MM.1S (cell line): Measurements from ENCODE around the gene RASSF4.

Experiments used
- DNase-seq: peaks from one replicate; pipeline ENCODE4 v3.0.0-alpha.2; 2015
- H2AFZ ChIP-seq: fragments of 300-600 bp; sonication (generic); 2 replicates; pipeline ENCODE4 v1.6.0; 2016; ENCODE audit warnings: antibody characterized with exemption, low read length
- H3F3A ChIP-seq: fragments of 300-600 bp; sonication (generic); 2 replicates; pipeline ENCODE4 v1.6.1; 2016; ENCODE audit warnings: mild to moderate bottlenecking, antibody characterized with exemption, low read length, moderate library complexity, mixed read lengths; ENCODE audit not compliant: insufficient read depth
- H3K27ac ChIP-seq: fragments of 300-600 bp; sonication (generic); 2 replicates; pipeline ENCODE4 v1.5.1; 2016; ENCODE audit warnings: mild to moderate bottlenecking, low read length
- H3K27me3 ChIP-seq: fragments of 300-600 bp; sonication (generic); replicated peaks from 2 replicates; pipeline ENCODE4 v1.6.0; 2016; ENCODE audit warnings: low read length; ENCODE audit not compliant: insufficient read depth
- H3K36me3 ChIP-seq: fragments of 300-600 bp; sonication (generic); replicated peaks from 2 replicates; pipeline ENCODE4 v1.6.1; 2016; ENCODE audit warnings: mild to moderate bottlenecking, low read length, mixed read lengths; ENCODE audit not compliant: insufficient read depth
- H3K4me1 ChIP-seq: fragments of 300-600 bp; sonication (generic); 2 replicates; pipeline ENCODE4 v1.6.1; 2016; ENCODE audit warnings: low read length, mixed read lengths
- H3K4me2 ChIP-seq: fragments of 300-600 bp; sonication (generic); 2 replicates; pipeline ENCODE4 v1.6.0; 2016; ENCODE audit warnings: low read depth, low read length
- H3K4me3 ChIP-seq: fragments of 300-600 bp; sonication (generic); 2 replicates; pipeline ENCODE4 v1.5.1; 2016; ENCODE audit warnings: low read length, mixed read lengths
- H3K79me2 ChIP-seq: fragments of 300-600 bp; sonication (generic); 2 replicates; pipeline ENCODE4 v1.6.1; 2016; ENCODE audit warnings: mixed run types, low read length, mixed read lengths
- H3K9ac ChIP-seq: fragments of 300-600 bp; sonication (generic); 2 replicates; pipeline ENCODE4 v1.6.1; 2016; ENCODE audit warnings: low read length, mixed read lengths
- H3K9me2 ChIP-seq: fragments of 300-600 bp; sonication (generic); replicated peaks from 2 replicates; pipeline ENCODE4 v1.6.1; 2016; ENCODE audit warnings: mild to moderate bottlenecking, low read length, mixed read lengths; ENCODE audit not compliant: insufficient read depth
- H3K9me3 ChIP-seq: fragments of 300-600 bp; sonication (generic); replicated peaks from 2 replicates; pipeline ENCODE4 v1.6.1; 2016; ENCODE audit warnings: mild to moderate bottlenecking, low read length, mixed read lengths; ENCODE audit not compliant: insufficient read depth
- H4K20me1 ChIP-seq: fragments of 300-600 bp; sonication (generic); 2 replicates; pipeline ENCODE4 v1.6.1; 2016; ENCODE audit warnings: mild to moderate bottlenecking, low read length, moderate library complexity, mixed read lengths; ENCODE audit not compliant: insufficient read depth
- CTCF ChIP-seq: fragments of 300-600 bp; sonication (generic); IDR thresholded peaks from 2 replicates; pipeline ENCODE4 v1.5.1; 2016; ENCODE audit warnings: antibody characterized with exemption, low read length, mixed read lengths
- EZH2 ChIP-seq: fragments of 300-600 bp; sonication (generic); optimal IDR thresholded peaks from 2 replicates; pipeline ENCODE3; 2017; ENCODE audit warnings: low read depth, mild to moderate bottlenecking, antibody characterized with exemption, low read length, mixed read lengths
- EZH2phosphoT487 ChIP-seq: fragments of 300-600 bp; sonication (generic); IDR thresholded peaks from 2 replicates; pipeline ENCODE4 v1.6.1; 2018; ENCODE audit warnings: antibody characterized with exemption, low read length

Gene RASSF4

GRCh38 chr10:44974628-44975430 lies 15.2 kb downstream of the RASSF4 start:
- H4K20me1 ChIP-seq: no peaks in the 10 kb centered on the region
- peaks cover 32% of the 10 kb centered on the region for H3F3A ChIP-seq
- no peaks in the 10 kb centered on the region for H3K27me3 ChIP-seq
- peaks cover 62% of the 10 kb centered on the region for H3K79me2 ChIP-seq
- H3K4me2 ChIP-seq: peak overlapping the region; percentile 51
- H3K9ac ChIP-seq: no peak overlapping the region
- H2AFZ ChIP-seq: 0 out of 2 replicates have a peak overlapping the region, but pooled peaks have one; percentile 32
- H3K27ac ChIP-seq: peak overlapping the region; percentile 38; the same call in 1 of the 2 replicates
- H3K4me1 ChIP-seq: peaks cover 67% of the 10 kb centered on the region
- TF ChIP-seq CTCF: peak; percentile 92
- no peak for TF ChIP-seq EZH2phosphoT487
- no peak for TF ChIP-seq EZH2
- H3K4me3 ChIP-seq: no peak overlapping the region
- H3K9me3 ChIP-seq: no peaks in the 10 kb centered on the region
- peaks cover 9% of the 10 kb centered on the region; the same call in 1 of the 2 replicates for H3K36me3 ChIP-seq
- no peaks in the 10 kb centered on the region for H3K9me2 ChIP-seq
- DNase-seq: peak; percentile 45

GRCh38 chr10:44975431-44976331 lies 16.1 kb downstream of the RASSF4 start:
- no peak overlapping the region; the same call in 1 of the 2 replicates for H3K27ac ChIP-seq
- no peak overlapping the region for H2AFZ ChIP-seq
- no peak overlapping the region for H3K4me2 ChIP-seq
- peaks cover 9% of the 10 kb centered on the region; the same call in 1 of the 2 replicates for H3K36me3 ChIP-seq
- DNase-seq: no peak
- no peaks in the 10 kb centered on the region for H3K9me2 ChIP-seq
- H3K79me2 ChIP-seq: peaks cover 63% of the 10 kb centered on the region
- H3K9ac ChIP-seq: no peak overlapping the region
- H4K20me1 ChIP-seq: no peaks in the 10 kb centered on the region
- no peaks in the 10 kb centered on the region for H3K9me3 ChIP-seq
- no peak overlapping the region for H3K4me3 ChIP-seq
- H3F3A ChIP-seq: peaks cover 32% of the 10 kb centered on the region
- no peaks in the 10 kb centered on the region for H3K27me3 ChIP-seq
- TF ChIP-seq EZH2 (no peak), CTCF (no peak), EZH2phosphoT487 (no peak)
- H3K4me1 ChIP-seq: peaks cover 73% of the 10 kb centered on the region

- Histone ChIP-seq H3F3A (peaks cover 32% of the 10 kb centered on the region), H3K27me3 (no peaks in the 10 kb centered on the region), H3K9ac (no peak overlapping the region; the same call in 1 of the 2 replicates), H3K36me3 (peaks cover 9% of the 10 kb centered on the region; the same call in 1 of the 2 replicates), H3K9me3 (no peaks in the 10 kb centered on the region), H3K4me1 (peaks cover 72% of the 10 kb centered on the region), H3K79me2 (peaks cover 66% of the 10 kb centered on the region), H2AFZ (no peak overlapping the region), H3K4me2 (peak overlapping the region; percentile 79; the same call in 1 of the 2 replicates), H4K20me1 (no peaks in the 10 kb centered on the region), H3K27ac (peak overlapping the region; percentile 10; the same call in 1 of the 2 replicates), H3K4me3 (no peak overlapping the region; the same call in 1 of the 2 replicates), H3K9me2 (no peaks in the 10 kb centered on the region)
- TF ChIP-seq CTCF (no peak), EZH2phosphoT487 (no peak), EZH2 (no peak)
- no peak for DNase-seq
These were observed 17.0 kb downstream of the RASSF4 start for GRCh38 chr10:44976352-44977198.
